ENCODE measurements around the gene ECHS1. TPM values are rescaled to one million over a fixed set of nuclear protein-coding genes. Genes with fewer than 3 reads are reported as not detected.
"Not testable (repeated sequence)": the region's sequence is repeated elsewhere in the genome, so short reads cannot be mapped to it uniquely, and the experiment has no call there.

Gene ECHS1
- total RNA-seq, 1 donor from 2014 or later = 188 TPM

DNA sequence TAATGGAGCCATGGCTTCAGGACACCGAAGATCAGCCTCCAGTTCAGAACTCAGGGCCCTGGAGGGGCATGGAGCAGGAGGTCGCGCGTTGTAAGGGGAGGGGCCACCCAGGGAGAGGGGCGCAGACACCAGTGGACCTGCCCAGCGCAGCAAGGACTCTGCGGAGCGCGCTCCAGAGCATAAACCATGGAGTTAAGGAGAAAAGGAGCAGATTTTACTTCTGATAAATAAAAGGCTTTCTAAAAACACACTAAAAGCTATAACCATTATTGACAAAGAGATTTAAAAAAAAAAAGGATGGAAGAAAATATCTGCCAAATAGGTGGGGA is 47.0 kb downstream of the ECHS1 start:
- DNase-seq (ENCODE audit: low spot score) = no peak

- no peak for DNase-seq (ENCODE audit: low spot score)
Measured at GRCh38 chr10:133325440-133326222, 47.5 kb downstream of the ECHS1 start.

DNA sequence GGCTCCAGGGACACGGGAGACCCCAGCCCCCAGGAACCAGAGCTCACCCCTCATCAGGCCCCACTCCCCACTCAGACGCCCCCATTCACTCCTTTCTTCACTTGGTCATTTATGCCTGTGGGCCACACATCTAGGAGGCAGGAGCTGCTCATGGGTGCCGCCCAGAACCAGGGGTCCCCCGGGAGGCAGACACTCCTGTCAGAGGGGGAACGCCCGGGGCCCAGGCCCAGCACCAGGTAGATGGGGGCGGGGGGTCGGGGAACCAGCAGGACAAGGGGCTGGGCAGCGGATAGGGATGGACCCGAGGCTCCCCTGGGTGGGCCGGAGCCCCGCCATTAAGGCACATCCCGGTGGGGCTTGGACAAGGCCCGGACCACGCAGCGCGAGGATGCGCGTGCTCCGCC is 48.3 kb downstream of the ECHS1 start:
- DNase-seq (ENCODE audit: low spot score) = peak; percentile 85

GRCh38 chr10:133324198-133324792 is 48.9 kb downstream of the ECHS1 start:
- peak; percentile 89 for DNase-seq (ENCODE audit: low spot score)

GRCh38 chr10:133322064-133322709 is 51.0 kb downstream of the ECHS1 start:
- not testable (repeated sequence) for DNase-seq (ENCODE audit: low spot score)

DNA sequence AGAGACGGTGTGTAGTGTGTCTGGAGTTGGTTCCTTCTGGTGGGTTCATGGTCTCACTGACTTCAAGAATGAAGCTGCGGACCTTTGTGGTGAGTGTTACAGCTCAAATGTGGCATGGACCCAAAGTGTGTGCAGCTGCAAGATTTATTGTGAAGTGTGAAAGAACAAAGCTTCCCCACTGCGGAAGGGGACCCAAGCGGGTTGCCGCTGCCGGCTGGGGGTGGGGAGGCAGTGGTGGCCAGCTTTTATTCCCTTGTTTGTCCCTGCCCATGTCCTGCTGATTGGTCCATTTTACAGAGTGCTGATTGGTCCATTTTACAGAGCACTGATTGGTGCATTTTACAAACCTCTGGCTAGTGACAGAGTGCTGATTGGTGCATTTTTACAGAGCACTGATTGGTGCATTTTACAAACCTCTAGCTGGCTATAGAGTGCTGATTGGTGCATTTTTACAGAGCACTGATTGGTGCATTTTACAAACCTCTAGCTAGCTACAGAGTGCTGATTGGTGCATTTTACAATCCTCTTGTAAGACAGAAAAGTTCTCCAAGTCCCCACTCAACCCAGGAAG is 52.2 kb downstream of the ECHS1 start:
- DNase-seq (ENCODE audit: low spot score) = not testable (repeated sequence)

- no peak for DNase-seq (ENCODE audit: low spot score)
Measured at GRCh38 chr10:133318494-133319127, 54.5 kb downstream of the ECHS1 start.

- DNase-seq (ENCODE audit: low spot score) = no peak
Measured at GRCh38 chr10:133316732-133317131, 56.4 kb downstream of the ECHS1 start.

GRCh38 chr10:133316266-133316665 is 56.9 kb downstream of the ECHS1 start:
- DNase-seq (ENCODE audit: low spot score) = no peak

DNA sequence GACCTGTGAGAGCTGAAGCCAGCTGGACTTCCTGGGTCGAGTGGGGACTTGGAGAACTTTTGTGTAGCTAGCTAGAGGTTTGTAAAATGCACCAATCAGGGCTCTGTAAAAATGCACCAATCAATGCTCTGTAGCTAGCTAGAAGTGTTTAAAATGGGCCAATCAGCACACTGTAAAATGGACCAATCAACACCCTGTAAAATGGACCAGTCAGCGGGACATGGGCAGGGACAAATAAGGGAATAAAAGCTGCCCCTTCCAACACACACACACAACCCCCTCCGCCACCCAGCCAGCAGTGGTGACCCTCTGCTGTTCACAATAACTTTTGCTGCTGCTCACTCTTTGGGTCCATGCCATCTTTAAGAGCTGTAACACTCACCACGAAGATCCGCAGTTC is 57.3 kb downstream of the ECHS1 start:
- no peak for DNase-seq (ENCODE audit: low spot score)

DNA sequence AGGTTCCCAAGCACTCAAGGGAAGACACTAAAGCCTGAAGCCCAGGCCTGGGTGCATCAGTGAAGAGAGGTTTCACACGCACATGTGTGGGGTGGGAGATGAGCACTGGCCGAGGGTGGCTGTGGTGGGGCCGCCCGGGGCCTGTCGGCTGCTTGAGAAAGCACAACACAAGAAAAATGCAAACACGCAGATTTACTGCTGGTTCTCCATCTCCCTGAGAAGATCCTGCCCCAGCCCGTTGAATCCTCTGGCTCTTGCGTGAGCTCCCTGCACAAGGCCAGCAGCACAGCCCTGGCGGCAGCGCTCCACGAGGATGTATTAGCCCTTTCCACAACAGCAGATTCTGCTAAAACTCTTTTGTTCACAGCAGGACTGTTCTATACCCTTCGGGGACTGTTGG is 58.2 kb downstream of the ECHS1 start:
- no peak for DNase-seq (ENCODE audit: low spot score)

GRCh38 chr10:133313192-133313591 is 60.0 kb downstream of the ECHS1 start:
- DNase-seq (ENCODE audit: low spot score) = no peak

DNA sequence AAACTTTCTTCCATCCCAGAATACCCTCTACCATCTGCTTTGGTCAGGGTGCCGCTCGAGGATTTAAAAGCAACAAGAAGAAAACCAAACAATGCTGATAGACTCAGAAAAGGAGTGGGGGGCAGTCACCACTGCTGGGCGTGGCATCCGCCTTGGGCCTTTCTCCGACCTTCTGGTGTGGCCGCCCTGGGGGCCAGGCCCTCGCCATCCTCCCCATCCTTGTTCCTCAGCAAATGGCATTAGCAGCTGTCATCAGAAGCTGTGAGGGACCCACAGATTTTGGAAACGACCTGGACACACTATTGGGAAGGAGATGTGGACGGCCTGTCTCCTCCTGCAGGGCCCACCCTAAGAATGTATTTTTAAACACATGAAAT is 60.4 kb downstream of the ECHS1 start:
- no peak for DNase-seq (ENCODE audit: low spot score)

Small RNA genes lying within 50 kb of the gene (microRNA-seq; reads per million reads assigned to microRNA genes)
- not detected for gene MIR3944 (ENCODE audit: borderline number of aligned reads)

Other genes with a start within 250 kb of the ECHS1 start
- 0.13 TPM for gene KNDC1, start 213.1 kb downstream of the ECHS1 start, total RNA-seq
- gene UTF1, start 143.1 kb downstream of the ECHS1 start, total RNA-seq = not detected
- gene VENTX, start 135.5 kb downstream of the ECHS1 start, total RNA-seq = 4.0 TPM
- 12.0 TPM for gene ADAM8, start 96.5 kb downstream of the ECHS1 start, total RNA-seq
- 46.3 TPM for gene TUBGCP2, start 64.5 kb downstream of the ECHS1 start, total RNA-seq
- gene ZNF511, start 64.4 kb downstream of the ECHS1 start, total RNA-seq = 32.9 TPM
- gene CALY, start 36.5 kb downstream of the ECHS1 start, total RNA-seq = not detected
- gene PRAP1, start 26.0 kb downstream of the ECHS1 start, total RNA-seq = 1.6 TPM
- 19.0 TPM for gene FUOM, start 15.3 kb downstream of the ECHS1 start, total RNA-seq
- gene PAOX, start 5.9 kb upstream of the ECHS1 start, total RNA-seq = 3.6 TPM
- 33.3 TPM for gene MTG1, start 20.8 kb upstream of the ECHS1 start, total RNA-seq
- not detected for gene SPRN, start 51.3 kb upstream of the ECHS1 start, total RNA-seq
- gene SCART1, start 80.6 kb upstream of the ECHS1 start, total RNA-seq = 3.3 TPM
- 3.8 TPM for gene CYP2E1, start 154.0 kb upstream of the ECHS1 start, total RNA-seq
- 2.1 TPM for gene SYCE1, start 192.2 kb upstream of the ECHS1 start, total RNA-seq

Measured in mesenteric fat pad (tissue), 1 donor.